ENCODE data around the gene ZNF444.

DNA sequence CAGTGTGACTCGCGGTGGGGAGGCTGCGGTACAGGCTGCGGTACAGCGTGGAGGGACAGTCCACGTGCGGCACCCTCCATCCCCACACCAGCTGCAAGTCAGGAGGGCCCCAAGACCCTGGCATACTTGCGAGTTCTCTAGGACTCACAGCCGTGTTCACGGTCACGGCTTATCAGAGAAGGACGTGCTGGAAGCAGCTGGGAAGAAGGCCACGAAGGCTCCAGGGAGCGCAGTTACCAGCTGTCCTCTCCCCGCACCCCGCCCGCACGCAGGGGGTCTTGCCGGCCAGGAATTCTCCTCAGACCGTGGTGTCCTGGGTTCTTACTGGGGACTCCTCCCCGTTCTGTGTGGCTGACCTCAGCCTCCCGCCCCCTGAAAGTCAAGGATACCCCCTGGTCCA, 6.2 kb downstream of the ZNF444 start:
- TF ChIP-seq, protein P1, sequence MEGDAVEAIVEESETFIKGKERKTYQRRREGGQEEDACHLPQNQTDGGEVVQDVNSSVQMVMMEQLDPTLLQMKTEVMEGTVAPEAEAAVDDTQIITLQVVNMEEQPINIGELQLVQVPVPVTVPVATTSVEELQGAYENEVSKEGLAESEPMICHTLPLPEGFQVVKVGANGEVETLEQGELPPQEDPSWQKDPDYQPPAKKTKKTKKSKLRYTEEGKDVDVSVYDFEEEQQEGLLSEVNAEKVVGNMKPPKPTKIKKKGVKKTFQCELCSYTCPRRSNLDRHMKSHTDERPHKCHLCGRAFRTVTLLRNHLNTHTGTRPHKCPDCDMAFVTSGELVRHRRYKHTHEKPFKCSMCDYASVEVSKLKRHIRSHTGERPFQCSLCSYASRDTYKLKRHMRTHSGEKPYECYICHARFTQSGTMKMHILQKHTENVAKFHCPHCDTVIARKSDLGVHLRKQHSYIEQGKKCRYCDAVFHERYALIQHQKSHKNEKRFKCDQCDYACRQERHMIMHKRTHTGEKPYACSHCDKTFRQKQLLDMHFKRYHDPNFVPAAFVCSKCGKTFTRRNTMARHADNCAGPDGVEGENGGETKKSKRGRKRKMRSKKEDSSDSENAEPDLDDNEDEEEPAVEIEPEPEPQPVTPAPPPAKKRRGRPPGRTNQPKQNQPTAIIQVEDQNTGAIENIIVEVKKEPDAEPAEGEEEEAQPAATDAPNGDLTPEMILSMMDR (conservative IDR thresholded peaks at IDR 0.05; ENCODE audit: low read depth, low read length): no peak
- TF ChIP-seq EZH2phosphoT487 (IDR thresholded peaks at IDR 0.05; ENCODE audit: borderline replicate concordance, low read length) (no peak), EZH2 (IDR thresholded peaks at IDR 0.05; ENCODE audit: low read length, unreplicated experiment) (no peak)
